ENCODE measurements around the gene ALOX5.

DNA sequence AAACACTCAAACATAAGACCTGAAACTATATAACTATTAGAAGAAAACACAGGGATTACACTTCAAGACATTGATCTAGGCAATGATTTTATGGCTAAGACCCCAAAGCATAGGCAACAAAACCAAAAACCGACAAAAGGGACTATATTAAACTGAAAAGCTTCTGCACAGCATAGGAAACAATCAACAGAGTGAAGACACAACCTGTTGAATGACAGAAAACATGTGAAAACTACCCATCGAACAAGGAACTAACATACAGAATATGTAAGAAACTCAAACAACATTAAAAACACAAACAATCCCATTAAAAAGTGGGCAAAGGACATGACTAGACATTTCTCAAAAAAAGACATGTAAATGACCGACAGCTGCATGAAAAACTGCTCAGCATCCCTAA lies 109.0 kb downstream of the ALOX5 start:
- TF ChIP-seq, protein P1, sequence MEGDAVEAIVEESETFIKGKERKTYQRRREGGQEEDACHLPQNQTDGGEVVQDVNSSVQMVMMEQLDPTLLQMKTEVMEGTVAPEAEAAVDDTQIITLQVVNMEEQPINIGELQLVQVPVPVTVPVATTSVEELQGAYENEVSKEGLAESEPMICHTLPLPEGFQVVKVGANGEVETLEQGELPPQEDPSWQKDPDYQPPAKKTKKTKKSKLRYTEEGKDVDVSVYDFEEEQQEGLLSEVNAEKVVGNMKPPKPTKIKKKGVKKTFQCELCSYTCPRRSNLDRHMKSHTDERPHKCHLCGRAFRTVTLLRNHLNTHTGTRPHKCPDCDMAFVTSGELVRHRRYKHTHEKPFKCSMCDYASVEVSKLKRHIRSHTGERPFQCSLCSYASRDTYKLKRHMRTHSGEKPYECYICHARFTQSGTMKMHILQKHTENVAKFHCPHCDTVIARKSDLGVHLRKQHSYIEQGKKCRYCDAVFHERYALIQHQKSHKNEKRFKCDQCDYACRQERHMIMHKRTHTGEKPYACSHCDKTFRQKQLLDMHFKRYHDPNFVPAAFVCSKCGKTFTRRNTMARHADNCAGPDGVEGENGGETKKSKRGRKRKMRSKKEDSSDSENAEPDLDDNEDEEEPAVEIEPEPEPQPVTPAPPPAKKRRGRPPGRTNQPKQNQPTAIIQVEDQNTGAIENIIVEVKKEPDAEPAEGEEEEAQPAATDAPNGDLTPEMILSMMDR (conservative IDR thresholded peaks at IDR 0.05) = no peak
- TF ChIP-seq EZH2 (IDR thresholded peaks at IDR 0.05; ENCODE audit: low read depth) = no peak
